DMS53 (cell line): ENCODE measurements around the gene TMEM106C.

Experiments used
- DNase-seq: peaks from one replicate; lab custom pipeline; 2025; lab: John Stamatoyannopoulos, UW

Gene TMEM106C

GRCh38 chr12:47963340-47964040, at the start of gene TMEM106C:
Gene TMEM106C, plus strand, starts transcription at chr12:47963596. Its CDS starts 641 bp downstream, at chr12:47964237.
- peak; percentile 98 for DNase-seq

- no peak for DNase-seq
These were observed 42.5 kb upstream of the TMEM106C start for GRCh38 chr12:47920913-47921312.

GRCh38 chr12:47921907-47922306, 41.5 kb upstream of the TMEM106C start:
- DNase-seq, result no peak

- no peak for DNase-seq
These were observed 36.0 kb upstream of the TMEM106C start for GRCh38 chr12:47927346-47927745.

- no peak for DNase-seq
These were observed 32.8 kb upstream of the TMEM106C start for GRCh38 chr12:47930634-47931033.

GRCh38 chr12:47931187-47931586, 32.2 kb upstream of the TMEM106C start:
- no peak for DNase-seq

GRCh38 chr12:47935184-47935583, 28.2 kb upstream of the TMEM106C start:
- no peak for DNase-seq

- DNase-seq, result peak; percentile 66
These were observed 25.3 kb upstream of the TMEM106C start for GRCh38 chr12:47938093-47938492.

- peak; percentile 52 for DNase-seq
These were observed 24.8 kb upstream of the TMEM106C start for GRCh38 chr12:47938594-47938993.

GRCh38 chr12:47939009-47939601, 24.3 kb upstream of the TMEM106C start:
- DNase-seq, result peak; percentile 71

GRCh38 chr12:47940773-47941474, 22.5 kb upstream of the TMEM106C start:
- DNase-seq, result no peak

GRCh38 chr12:47941475-47941780, 22.0 kb upstream of the TMEM106C start:
- no peak for DNase-seq

- peak; percentile 86 for DNase-seq
These were observed 21.4 kb upstream of the TMEM106C start for GRCh38 chr12:47941871-47942613.

GRCh38 chr12:47942614-47943225, 20.7 kb upstream of the TMEM106C start:
- peak; percentile 54 for DNase-seq

- no peak for DNase-seq
These were observed 19.6 kb upstream of the TMEM106C start for GRCh38 chr12:47943623-47944340.

GRCh38 chr12:47944685-47945340, 18.6 kb upstream of the TMEM106C start:
- DNase-seq, result no peak

GRCh38 chr12:47945341-47945728, 18.1 kb upstream of the TMEM106C start:
- no peak for DNase-seq

GRCh38 chr12:47946413-47947323, 16.7 kb upstream of the TMEM106C start:
- no peak for DNase-seq

- no peak for DNase-seq
These were observed 16.1 kb upstream of the TMEM106C start for GRCh38 chr12:47947341-47947740.
